ENCODE results near the gene RPL29.

The RPL29 gene

DNA sequence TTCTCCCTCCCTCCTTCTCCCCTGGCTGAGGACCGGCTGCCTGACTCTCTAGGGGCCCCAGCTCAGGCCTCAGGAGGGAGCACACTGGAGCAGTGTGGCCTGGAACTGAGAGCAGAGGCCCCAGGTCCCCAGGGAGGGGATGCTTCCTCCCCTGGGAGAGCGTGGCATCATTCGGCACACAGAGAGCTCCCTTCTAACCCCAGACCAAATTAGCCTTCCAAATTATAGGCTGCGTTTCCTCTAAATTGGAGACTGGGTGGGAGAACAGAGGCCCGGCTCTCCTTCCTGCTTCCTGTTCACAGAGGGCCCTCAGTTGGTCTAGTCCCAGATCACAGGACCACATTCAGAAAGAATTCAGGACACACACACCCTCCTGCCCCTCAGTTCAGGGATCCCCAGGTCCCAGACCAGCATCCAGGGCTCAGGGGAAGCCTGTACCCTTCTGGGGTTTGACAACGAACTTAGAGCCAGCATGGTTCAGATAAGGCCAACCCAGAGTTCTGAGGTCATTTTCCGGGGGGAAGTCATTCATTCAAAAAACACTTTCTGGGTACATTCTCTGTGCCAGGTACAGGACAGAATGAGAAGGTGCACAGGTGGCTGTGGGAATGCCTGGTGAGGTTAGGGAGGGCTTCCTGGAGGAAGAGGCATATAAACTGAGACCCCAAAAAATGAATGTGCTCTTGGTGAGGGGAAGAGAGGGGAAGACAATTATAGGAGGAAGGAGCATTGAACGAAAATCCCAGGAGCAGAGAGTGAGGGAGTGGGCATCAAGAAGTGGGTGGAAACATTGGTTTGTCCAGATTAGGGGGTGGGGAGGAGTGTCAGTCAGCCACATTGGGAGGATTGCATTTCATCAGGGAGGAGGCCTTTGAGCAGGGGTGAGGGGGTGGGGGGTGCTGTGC, 28.4 kb upstream of the RPL29 start:
- Histone ChIP-seq H3K9me3 (no peaks in the 10 kb centered on the region), H3K36me3 (no peaks in the 10 kb centered on the region; the same call in 1 of the 2 replicates), H3K4me3 (ENCODE audit: low read depth, low read length) (peak overlapping the region; percentile 66), H3K4me1 (peaks cover 29% of the 10 kb centered on the region), H3K27me3 (no peaks in the 10 kb centered on the region)
- DNase-seq, result peak; percentile 49
- TF ChIP-seq, protein P1, sequence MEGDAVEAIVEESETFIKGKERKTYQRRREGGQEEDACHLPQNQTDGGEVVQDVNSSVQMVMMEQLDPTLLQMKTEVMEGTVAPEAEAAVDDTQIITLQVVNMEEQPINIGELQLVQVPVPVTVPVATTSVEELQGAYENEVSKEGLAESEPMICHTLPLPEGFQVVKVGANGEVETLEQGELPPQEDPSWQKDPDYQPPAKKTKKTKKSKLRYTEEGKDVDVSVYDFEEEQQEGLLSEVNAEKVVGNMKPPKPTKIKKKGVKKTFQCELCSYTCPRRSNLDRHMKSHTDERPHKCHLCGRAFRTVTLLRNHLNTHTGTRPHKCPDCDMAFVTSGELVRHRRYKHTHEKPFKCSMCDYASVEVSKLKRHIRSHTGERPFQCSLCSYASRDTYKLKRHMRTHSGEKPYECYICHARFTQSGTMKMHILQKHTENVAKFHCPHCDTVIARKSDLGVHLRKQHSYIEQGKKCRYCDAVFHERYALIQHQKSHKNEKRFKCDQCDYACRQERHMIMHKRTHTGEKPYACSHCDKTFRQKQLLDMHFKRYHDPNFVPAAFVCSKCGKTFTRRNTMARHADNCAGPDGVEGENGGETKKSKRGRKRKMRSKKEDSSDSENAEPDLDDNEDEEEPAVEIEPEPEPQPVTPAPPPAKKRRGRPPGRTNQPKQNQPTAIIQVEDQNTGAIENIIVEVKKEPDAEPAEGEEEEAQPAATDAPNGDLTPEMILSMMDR (IDR thresholded peaks at IDR 0.05; ENCODE audit: low read depth, low read length), result no peak

DNA sequence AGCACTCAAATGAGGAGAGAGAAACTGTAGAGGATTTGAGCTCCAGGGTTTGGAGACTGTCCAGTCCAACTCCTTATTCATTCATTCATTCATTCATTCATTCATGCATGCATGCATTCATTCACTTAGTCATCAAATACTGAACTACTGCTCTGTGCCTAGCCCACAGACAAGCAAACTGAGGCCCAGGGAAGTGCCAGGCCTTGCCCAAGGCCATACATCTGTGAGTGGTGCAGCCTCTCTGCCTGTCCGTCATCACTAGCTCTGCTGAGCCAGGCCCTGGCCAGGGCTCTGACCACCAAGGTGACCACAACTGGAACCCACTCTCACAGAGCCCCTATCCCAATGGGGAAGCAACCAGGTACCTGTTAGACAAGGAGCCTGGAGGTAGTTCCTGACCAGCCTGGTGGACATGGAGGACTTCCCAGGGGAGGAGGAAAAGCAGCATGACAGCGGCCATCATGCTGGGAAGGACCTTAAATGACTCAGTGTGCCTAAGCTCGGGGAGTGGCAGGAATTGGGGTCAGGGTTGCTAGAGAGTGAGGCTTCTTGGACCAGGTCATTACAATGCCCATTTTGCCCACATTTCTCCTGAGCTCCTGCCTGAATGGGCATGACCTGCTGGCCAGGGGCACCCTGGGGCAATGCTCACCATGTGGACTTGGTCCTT, 27.5 kb upstream of the RPL29 start:
- H3K9me3 ChIP-seq, result no peaks in the 10 kb centered on the region
- H3K27me3 ChIP-seq, result no peaks in the 10 kb centered on the region
- H3K4me1 ChIP-seq, result peaks cover 20% of the 10 kb centered on the region
- no peak for DNase-seq
- peak overlapping the region; percentile 66 for H3K4me3 ChIP-seq (ENCODE audit: low read depth, low read length)
- TF ChIP-seq, protein P1 (IDR thresholded peaks at IDR 0.05; ENCODE audit: low read depth, low read length), result no peak
- H3K36me3 ChIP-seq, result no peaks in the 10 kb centered on the region; the same call in 1 of the 2 replicates

DNA sequence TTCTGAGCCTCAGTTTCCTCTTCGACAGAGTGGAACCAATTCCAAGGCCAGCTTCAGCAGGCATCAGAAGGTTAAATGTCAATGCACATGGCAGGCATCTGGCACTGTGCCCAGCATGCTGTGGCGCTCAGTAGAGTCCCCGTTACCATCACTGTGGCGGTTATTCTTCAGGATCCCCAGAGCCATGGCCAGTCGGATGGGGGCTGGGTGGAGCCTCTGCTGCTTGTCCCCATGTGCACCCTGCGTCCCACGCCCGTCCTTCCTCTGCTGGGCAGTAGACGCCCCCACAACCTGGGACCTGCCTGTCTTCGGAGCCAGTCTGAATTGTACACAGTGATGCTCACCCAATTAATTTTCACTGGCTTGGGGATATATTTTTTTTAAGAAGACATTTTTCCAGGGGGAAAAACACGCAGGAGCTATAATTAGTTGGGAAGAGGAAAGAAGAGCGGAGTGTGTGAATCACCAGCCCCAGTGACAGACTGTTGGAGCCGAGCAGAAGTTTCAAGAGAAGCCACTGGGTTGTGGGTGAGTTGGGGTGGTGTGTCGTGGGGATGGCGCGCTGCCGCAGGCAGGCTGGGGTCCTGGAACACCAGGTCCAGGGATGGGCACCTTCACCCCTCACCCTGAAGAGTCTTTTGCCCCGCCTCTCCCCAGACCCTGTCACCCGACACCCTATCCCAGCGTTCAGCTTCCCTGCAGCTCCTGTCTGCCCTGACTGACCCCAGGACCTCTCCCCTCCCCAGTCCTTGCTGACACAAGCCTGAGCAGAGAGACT, 26.8 kb upstream of the RPL29 start:
- TF ChIP-seq, protein P1 (IDR thresholded peaks at IDR 0.05; ENCODE audit: low read depth, low read length), result no peak
- peak overlapping the region; percentile 66 for H3K4me3 ChIP-seq (ENCODE audit: low read depth, low read length)
- H3K4me1 ChIP-seq, result peaks cover 18% of the 10 kb centered on the region
- DNase-seq, result peak; percentile 87
- H3K36me3 ChIP-seq, result no peaks in the 10 kb centered on the region; the same call in 1 of the 2 replicates
- no peaks in the 10 kb centered on the region for H3K9me3 ChIP-seq
- no peaks in the 10 kb centered on the region for H3K27me3 ChIP-seq

DNA sequence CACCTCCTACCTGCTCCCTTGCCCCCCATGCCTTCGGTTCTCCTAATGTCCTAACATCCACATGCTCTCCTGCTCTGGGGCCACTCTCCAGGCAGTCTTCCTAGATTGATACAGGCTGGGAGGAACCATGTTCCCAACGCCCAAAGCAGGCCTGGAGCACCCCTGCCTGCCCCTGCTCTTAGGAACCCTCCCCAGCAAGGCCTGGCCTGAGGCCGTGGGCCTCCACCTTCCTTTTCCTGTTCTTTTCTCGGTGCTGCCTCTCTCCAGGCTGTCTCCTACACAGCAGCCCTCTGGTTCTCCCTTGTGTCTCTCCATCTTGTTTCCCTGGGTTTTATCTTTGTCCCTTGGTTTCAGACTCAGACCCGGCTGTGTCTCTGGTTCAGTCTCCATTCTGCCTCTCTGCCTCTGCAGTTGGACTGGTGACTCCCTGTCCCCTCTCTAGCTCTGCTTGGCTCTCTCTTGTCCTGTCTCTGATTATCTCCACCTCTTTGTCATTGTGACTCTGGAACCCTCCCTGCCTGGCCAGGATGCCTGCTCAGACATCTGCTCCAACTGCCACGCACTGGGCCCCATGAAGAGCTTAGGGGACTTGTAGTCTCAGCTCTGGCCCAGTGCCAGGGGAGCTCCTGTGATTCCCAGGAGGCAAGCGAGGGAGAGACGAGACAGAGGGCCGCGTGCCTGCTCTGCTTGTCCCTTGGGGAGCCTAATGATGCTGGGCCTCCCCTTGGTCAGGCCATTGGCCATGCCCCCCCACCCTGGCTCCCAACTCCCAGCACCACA, 26.0 kb upstream of the RPL29 start:
- peak overlapping the region; percentile 66 for H3K4me3 ChIP-seq (ENCODE audit: low read depth, low read length)
- peak; percentile 95 for DNase-seq
- TF ChIP-seq, protein P1 (IDR thresholded peaks at IDR 0.05; ENCODE audit: low read depth, low read length), result no peak
- H3K27me3 ChIP-seq, result no peaks in the 10 kb centered on the region
- no peaks in the 10 kb centered on the region for H3K9me3 ChIP-seq
- peaks cover 19% of the 10 kb centered on the region for H3K4me1 ChIP-seq
- H3K36me3 ChIP-seq, result no peaks in the 10 kb centered on the region; the same call in 1 of the 2 replicates

DNA sequence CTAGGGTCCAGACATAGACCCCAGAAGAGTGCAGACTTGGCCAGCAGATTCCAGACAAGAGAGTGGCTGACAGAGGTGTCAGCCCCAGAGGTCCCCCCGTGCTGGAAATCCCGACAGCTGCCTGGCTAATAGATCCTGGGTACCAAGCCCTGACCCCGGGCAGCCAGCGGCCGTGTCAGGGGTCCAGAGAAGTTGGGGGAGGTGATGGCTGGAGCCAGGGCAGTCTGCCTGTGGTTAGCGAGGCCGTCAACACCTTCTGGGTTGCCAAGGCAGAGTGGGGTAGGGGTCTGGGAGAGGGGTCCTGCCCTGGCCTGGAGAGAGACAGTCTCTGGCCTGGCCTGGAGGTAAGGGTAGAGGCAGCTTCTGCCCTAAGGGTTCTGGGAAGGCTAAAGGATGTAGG, 25.1 kb upstream of the RPL29 start:
- H3K9me3 ChIP-seq, result no peaks in the 10 kb centered on the region
- TF ChIP-seq, protein P1 (IDR thresholded peaks at IDR 0.05; ENCODE audit: low read depth, low read length), result no peak
- no peak for DNase-seq
- H3K27me3 ChIP-seq, result no peaks in the 10 kb centered on the region
- H3K36me3 ChIP-seq, result no peaks in the 10 kb centered on the region; the same call in 1 of the 2 replicates
- no peak overlapping the region for H3K4me3 ChIP-seq (ENCODE audit: low read depth, low read length)
- H3K4me1 ChIP-seq, result peaks cover 22% of the 10 kb centered on the region
